Measurements from ENCODE around the gene FAF1. TPM values are rescaled to one million over a fixed set of nuclear protein-coding genes. Genes with fewer than 3 reads are reported as not detected.

FAF1 gene
- total RNA-seq, result 53.3 and 55.6 TPM in 2 replicates

DNA sequence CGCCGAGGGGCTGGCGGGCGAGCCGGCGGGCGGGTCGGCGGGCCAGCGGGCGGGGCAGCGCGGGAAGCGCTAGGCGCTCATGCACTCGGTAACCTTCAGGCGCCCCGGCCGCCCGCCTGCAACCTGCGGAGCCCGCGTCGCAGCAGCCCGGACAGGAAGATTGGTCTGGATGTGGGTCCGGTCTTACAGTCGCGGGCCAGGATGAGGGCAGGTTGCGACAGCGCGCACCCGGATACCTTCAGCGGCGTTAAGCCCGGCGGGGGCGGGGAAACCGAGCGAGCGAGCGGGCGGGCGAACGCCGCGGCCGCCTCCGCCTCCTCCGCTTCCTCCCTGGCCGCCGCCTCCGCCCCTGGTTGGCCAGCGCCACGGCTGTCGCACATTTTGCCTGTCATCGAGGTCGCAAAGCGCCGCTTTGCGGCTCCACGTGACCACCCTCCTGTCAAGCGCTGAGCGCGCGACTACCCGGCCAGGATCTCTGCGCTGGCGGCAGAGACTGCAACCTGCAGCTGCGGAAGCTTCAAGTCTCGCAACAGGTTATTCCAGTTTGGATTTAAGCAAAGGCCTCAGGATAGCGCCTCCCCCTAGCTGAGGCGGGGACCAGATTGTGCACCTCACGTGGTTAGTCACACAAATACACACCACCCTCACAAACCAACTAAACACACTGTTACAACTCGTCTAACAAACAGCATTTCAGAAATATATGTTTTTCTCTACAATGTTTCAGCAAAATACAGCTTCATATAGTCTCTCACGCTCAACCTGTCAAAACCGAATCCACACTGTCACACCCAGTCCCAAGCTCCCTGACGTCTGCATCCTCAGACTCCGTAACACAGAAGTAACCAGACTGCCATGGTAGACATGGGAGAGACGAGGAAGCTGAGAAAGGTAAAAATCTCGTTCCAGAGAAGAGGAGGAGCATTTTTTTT lies at the start of gene FAF1:
TSS of gene FAF1 (minus strand) at position 355 of the 932 bp plus-strand sequence. CDS start 456 bp downstream, outside the sequence.

DNA sequence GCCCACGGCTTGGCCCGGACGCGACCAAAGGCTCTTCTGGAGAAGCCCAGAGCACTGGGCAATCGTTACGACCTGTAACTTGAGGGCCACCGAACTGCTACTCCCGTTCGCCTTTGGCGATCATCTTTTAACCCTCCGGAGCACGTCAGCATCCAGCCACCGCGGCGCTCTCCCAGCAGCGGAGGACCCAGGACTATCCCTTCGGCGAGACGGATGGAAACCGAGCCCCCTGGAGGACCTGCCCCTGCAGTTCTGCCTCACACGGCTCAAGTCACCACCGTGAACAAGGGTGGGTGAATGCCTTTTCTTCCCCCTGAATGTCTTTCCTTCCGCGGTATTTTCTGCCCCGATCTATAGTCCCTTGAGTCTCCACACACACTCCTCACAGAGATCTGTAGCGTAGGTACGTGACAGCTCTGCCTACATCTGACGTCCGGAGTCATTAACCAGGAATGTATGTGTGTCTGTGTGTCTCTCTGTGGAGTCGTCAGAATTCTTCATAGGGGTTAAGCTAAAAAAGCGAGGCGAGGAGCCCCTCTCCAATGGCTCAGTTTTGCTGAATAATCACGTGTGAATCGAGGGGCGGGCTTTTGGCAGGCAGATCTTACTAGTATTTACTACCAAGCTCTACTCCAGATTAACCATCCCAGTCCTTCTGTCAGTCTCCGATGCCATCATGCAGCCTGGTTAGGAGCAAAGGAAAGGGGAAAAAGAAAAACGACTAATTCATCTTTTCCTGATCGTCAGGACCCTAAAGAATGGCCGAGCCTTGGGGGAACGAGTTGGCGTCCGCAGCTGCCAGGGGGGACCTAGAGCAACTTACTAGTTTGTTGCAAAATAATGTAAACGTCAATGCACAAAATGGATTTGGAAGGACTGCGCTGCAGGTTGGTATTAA lies 9.8 kb upstream of the FAF1 start, which contains the start of gene CDKN2C:
TSS of gene CDKN2C (plus strand) at position 635 of the 898 bp plus-strand sequence. CDS start at position 759, 124 bp downstream.

DNA sequence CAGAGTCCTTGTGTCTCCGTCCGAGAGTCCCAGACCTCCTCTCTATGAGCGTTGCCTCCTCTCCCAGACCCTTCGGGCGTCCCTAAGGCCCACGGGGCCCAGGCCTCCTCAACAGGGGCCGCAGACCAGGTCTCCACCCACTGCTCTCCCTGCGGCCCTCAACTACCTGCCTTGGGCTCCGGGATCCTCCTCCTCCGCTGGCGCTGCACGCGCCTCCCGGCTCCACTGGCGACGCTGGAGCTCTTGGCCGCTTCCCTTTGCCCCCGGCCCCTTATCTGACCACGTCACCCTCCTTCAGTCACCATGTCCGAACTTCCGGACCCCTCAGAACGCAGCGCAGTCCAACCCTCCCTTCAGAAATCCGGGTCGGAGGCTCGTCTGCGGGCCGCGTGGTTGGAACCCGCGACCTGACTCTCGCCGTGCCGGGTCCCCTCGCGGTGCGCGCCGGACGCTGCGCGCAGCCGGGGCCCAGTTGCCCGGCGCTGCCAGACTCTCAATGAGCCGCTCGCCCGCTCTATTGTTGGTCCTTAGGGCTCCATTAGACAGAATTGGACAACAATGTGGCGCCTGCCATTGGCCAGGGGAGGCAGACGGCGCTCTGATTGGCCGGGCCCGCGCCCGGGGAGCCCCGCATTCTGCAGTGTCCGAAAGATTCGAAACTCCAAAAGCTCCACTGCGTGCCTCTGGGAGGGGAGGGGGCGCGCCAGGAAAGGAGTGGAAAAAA lies 537.0 kb downstream of the FAF1 start, which contains the start of gene DMRTA2:
TSS of gene DMRTA2 (minus strand) at position 498 of the 724 bp plus-strand sequence. CDS start 1,907 bp downstream, outside the sequence.

Other genes with a start within 250 kb of the FAF1 start
- gene CDKN2C, start 10.0 kb upstream of the FAF1 start, total RNA-seq, result 14.9 and 20.2 TPM in 2 replicates
- not detected in 2 replicates for gene C1orf185, start 142.0 kb upstream of the FAF1 start, total RNA-seq

Data from epithelial cell of umbilical artery (primary cell).